NCI-H345 (cell line): Measurements from ENCODE around the gene CYP1A2.
A peak's percentile ranks its signal among the peaks of the same experiment; 100 is the strongest.

ENCODE experiments used
- DNase-seq: peaks from one replicate; lab custom pipeline; 2025; lab: John Stamatoyannopoulos, UW

Gene CYP1A2

GRCh38 chr15:74742422-74742821 is 6.2 kb upstream of the CYP1A2 start:
- DNase-seq, result no peak

- no peak for DNase-seq
Measured at GRCh38 chr15:74746389-74746788, 2.3 kb upstream of the CYP1A2 start.

- DNase-seq, result no peak
Measured at GRCh38 chr15:74749832-74750231, 1.2 kb downstream of the CYP1A2 start.

DNA sequence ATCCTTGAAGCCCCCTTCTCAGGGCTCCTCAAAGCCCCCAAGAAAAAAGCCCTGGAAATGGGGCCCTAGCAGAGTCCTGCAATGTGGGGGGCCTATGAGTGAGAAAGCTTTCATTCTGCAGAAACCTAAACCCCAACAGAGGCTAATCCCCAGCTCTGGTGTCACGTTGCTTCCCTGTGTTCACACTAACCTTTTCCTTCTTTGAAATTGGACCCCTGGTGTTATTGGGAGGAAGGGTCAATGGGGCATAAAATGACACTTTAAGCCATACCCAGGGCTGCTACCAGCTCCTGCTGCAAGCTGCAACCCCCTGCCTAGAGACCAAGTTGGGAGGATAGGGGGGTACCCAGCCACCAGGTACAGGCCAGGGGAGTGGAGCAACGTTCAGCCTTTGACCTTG is 2.1 kb downstream of the CYP1A2 start:
- no peak for DNase-seq

DNA sequence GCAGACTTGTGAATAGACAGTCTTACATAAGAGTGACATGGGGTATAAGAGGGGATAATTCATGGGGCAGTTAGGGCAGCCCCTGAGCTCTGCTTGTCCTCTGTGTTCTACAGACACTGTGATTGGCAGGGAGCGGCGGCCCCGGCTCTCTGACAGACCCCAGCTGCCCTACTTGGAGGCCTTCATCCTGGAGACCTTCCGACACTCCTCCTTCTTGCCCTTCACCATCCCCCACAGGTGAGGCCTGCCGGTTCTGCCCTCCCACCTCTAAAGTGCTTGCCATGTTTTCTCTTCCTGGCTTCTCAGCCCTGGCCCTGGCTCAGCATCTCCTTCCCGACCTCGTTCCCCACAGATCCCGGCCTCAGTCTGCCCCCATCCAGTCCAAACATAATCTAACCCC is 3.4 kb downstream of the CYP1A2 start:
- no peak for DNase-seq

DNA sequence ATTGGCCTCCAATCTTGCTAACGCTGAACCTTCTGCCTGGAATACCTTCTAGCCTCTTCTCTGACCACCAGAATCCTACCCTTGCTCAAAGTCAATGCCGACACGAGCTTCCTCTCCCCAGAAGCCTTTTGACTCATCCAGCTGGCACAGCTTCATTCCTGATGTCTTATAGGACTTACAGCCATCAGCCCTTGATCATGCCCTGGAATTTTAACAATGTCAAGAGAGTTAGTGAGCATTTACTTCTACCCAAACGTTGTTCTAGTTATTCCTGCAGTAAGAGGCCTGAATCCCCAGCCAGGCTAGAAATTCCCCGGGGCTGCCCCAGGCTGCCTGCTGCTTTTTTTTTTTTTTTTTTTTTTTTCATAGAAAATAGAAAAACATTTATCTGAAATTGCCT is 3.9 kb downstream of the CYP1A2 start:
- no peak for DNase-seq

DNA sequence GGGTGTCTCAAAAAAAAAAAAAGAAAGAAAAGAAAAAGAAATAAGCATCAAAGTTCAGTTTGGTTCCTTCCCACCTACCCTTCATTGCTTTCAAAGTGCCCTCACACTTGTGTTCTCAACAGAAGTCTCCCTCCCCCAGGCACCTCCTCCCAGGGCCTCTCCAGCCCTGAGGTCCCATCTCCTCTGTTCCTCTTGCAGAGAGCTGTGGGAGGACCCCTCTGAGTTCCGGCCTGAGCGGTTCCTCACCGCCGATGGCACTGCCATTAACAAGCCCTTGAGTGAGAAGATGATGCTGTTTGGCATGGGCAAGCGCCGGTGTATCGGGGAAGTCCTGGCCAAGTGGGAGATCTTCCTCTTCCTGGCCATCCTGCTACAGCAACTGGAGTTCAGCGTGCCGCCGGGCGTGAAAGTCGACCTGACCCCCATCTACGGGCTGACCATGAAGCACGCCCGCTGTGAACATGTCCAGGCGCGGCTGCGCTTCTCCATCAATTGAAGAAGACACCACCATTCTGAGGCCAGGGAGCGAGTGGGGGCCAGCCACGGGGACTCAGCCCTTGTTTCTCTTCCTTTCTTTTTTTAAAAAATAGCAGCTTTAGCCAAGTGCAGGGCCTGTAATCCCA is 6.1 kb downstream of the CYP1A2 start:
- no peak for DNase-seq

DNA sequence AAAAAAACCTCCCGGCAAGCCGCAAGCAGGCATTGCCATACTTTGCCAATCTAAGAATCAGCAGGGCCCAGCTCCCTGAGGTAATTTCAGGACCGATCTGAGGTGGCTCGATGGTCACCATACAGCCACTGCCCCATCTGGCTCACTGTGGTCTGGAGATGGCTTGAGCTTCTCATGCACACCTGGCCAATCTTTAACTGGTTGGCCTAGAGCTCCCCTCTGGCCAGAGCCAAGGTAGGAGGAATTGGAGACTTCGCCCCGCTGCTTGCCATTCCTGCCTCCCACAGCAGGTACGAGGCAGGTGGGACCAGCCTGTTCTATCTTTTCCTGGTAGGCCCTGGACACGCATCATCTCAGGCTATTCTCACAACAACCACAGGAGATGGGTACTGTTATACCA is 10.1 kb downstream of the CYP1A2 start:
- DNase-seq, result no peak

- DNase-seq, result no peak
Measured at GRCh38 chr15:74762791-74763150, 14.1 kb downstream of the CYP1A2 start.

- DNase-seq, result peak; percentile 79
Measured at GRCh38 chr15:74763416-74763815, 14.8 kb downstream of the CYP1A2 start.

DNA sequence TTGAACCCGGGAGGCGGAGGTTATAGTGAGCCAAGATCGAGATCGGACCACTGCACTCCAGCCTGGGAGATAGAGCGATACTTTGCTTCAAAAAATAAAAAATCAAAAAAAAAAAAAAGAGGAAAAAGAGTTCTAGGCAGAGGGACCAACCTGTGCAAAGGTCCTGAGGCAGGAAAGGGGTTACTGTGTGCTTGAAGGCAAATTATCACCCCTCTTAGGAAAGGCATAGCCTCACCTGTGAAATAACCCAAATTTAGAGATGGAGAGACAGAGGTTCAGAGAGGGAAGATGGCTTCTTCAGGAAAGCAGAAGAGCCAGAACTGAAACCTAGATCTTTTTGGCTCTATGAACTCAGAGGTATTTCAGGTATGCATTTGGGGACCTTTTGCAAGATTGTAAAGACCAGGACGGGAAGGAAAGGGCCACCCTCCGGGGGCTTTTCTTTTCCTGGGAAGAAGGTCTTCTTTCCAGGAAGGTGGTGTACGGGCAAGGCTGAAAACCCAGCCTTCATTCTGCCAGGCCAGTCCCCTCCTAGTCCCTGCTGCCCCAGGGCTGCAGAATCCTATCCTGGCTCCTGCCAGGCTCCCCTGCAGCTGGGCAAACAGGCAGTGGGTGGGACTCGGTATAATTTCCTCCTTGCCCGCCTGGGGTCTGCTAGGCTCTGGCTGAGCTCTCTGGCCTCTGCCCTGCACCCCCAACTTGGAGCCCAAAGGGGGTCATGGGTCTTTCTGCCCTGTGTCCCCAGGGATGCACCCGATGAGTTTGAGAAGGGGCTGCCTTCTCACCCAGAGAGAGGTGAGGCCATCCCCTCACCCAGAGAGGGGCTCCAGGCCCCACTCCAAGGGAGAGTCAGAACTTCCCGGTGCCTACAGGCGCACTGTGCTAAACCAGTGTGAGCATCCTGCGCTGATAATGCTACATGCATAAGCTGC is 18.8 kb downstream of the CYP1A2 start:
- no peak for DNase-seq

- peak; percentile 33 for DNase-seq
Measured at GRCh38 chr15:74768099-74768770, 19.6 kb downstream of the CYP1A2 start.

DNA sequence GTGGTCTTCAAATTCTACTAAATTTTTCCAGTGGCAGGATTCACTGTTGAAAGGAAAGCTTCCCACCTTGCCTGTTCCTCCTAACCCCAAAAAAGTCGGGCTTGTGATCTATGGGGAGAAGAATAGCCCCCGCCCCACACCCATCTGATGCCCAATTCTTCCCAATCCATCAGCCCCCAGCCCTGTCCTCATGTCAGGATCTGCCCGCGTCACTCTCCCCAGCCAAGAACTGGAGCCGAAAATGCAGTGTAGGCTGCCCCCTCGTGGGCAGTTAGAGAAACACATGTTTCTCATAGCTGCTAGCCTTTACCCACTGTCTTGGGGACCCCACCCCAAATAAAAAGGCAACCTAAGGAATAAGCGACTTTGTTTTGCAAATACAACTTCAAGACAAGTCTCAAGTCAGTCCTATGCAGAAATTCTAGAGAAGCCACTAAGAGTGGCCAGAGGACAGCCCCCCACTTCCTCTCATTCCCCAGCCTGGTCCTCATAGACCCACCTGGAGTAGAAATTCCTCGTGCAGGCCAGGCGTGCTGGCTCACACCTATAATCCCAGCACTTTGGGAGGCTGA is 20.2 kb downstream of the CYP1A2 start:
- DNase-seq, result peak; percentile 63

DNA sequence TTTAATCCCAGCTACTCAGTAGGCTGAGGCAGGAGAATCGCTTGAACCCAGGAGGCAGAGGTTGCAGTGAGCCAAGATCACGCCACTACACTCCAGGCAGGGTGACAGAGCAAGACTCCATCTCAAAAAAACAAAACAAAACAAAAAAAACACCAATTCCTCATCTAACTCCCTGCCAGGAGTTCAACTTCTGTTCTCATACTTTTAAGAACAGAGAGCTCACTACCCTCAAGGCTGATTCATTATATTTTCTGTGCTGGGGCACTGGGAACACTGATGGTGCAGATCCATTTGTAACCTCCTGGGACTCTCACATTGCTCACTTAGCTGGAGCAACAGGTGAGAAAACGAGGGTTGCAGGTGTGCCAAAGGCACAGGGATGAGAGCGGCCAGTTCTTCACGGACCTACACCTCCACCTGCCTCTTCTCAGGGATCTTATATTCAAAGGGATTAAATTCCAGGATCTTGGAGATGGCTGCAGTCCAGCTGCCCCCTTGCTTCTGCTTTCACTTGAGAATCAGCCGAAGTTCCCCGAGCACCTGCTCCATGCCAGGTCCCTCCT is 20.9 kb downstream of the CYP1A2 start:
- no peak for DNase-seq

- DNase-seq, result no peak
Measured at GRCh38 chr15:74770211-74770903, 21.7 kb downstream of the CYP1A2 start.

DNA sequence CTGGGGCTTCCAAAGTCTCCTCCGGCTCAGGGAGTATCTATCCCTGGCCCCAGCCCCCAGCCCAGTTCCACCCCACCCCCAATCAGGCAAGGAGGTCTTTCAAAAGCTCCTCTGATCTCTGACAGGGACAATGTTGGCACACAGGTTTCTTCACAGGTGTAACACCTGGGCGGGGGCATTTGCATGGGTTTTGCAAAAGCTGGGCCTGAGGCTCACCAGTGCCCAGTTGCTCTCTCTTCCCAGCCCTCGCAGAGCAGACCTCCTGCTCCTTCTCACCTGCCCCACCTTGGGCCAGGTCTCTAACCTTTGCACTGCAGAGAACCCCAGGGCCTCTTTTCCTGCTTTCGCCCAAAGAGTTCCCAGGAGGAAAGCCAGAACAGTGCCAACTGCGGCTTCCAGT is 24.7 kb downstream of the CYP1A2 start:
- no peak for DNase-seq

GRCh38 chr15:74773731-74774252 is 25.1 kb downstream of the CYP1A2 start:
- DNase-seq, result peak; percentile 95

GRCh38 chr15:74775132-74775562 is 26.5 kb downstream of the CYP1A2 start:
- no peak for DNase-seq

- no peak for DNase-seq
Measured at GRCh38 chr15:74775894-74776293, 27.2 kb downstream of the CYP1A2 start.

GRCh38 chr15:74776821-74777768 is 28.4 kb downstream of the CYP1A2 start:
- no peak for DNase-seq
